ENCODE results near the gene MTA3.

DNA sequence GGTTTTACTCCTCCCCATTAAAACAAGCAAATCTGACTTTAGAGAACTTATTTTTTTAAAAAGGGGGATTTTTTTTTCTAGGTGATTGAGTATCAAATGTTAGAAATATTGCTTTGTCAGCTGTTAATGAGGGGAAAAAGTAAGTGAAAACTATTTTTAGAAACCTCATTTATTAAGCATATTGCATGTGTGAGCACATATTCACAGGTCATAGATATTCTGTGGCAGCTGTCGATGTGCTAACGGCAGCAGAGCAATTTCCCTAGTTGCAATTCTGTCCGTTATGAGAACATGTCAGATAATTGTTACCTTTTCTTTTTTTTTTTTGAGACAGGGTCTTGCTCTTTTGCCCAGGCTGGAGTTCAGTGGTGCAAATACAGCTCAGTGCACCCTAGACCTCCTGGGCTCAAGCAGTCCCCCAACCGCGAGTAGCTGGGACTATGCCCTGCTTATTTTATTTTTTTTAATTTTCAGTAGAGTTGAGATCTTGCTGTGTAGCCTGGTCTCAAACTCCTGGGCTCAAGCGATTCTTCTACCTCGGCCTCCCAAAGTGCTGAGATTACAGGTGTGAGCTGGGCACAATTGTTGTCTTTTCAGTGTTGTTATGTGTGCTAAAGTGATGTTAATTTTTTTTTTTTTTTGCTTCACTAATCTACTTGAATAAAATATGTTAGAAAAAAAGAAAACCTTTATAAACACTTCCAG is 69.8 kb downstream of the MTA3 start:
- no peak for TF ChIP-seq GATA2 (IDR thresholded peaks at IDR 0.05; ENCODE audit: low read depth, low read length)
- no peak for TF ChIP-seq GATA3 (IDR thresholded peaks at IDR 0.05; ENCODE audit: low read depth, low read length)
